Upper lobe of left lung (tissue), 6 donors: ENCODE results near the gene CD164L2. TPM values are rescaled to one million over a fixed set of nuclear protein-coding genes. Genes with fewer than 3 reads are reported as not detected.

Experiments used
- ATAC-seq, 2 donors: fragments of 200-7000 bp; cut with Tn5 transposase; one replicate each; pipeline ENCODE4 v1.9.1; 2022; ENCODE audit warnings: mild to moderate bottlenecking in 2 of 2, moderate library complexity in 2 of 2; ENCODE audit not compliant: low FRiP score in 2 of 2
- DNase-seq, 2 donors: peaks; one replicate each; pipeline ENCODE4 v3.0.0-alpha.2; 2019 to 2020
- H3K27ac ChIP-seq, 4 donors: fragments of 200-600 bp; sonication (generic); one replicate each; pipeline ENCODE4 v1.5.1; 2016 to 2019
- H3K27me3 ChIP-seq, 4 donors: fragments of 200-600 bp; sonication (generic); one replicate each; pipeline ENCODE4 v1.5.1; 2017 to 2019
- H3K36me3 ChIP-seq, 4 donors: fragments of 200-600 bp; sonication (generic); one replicate each; pipeline ENCODE4 v1.5.1; 2016 to 2019
- H3K4me1 ChIP-seq, 4 donors: fragments of 200-600 bp; sonication (generic); one replicate each; pipeline ENCODE4 v1.5.1; 2018 to 2019
- H3K4me3 ChIP-seq, 4 donors: fragments of 200-600 bp; sonication (generic); one replicate each; pipeline ENCODE4 v1.5.1; 2017 to 2019; ENCODE audit warnings: mild to moderate bottlenecking in 2 of 4, moderate library complexity in 1 of 4
- H3K9me3 ChIP-seq, 4 donors: fragments of 200-600 bp; sonication (generic); one replicate each; pipeline ENCODE4 v1.5.1; 2018 to 2019
- EP300 ChIP-seq, 4 donors: sonication (generic); formaldehyde crosslinking; IDR thresholded peaks; one replicate each; pipeline ENCODE4 v1.5.1; 2017; ENCODE audit warnings: antibody characterized with exemption in 4 of 4, control low read depth in 2 of 4
- POLR2A ChIP-seq, 4 donors: fragments of 450-650 bp; IDR thresholded peaks; one replicate each; pipeline ENCODE4 v1.5.1; 2016 to 2017; ENCODE audit warnings: antibody characterized with exemption in 4 of 4, mild to moderate bottlenecking in 2 of 4
- POLR2AphosphoS5 ChIP-seq, 2 donors: sonication (generic); formaldehyde crosslinking; IDR thresholded peaks; one replicate each; pipeline ENCODE4 v1.5.1; 2017; ENCODE audit warnings: antibody characterized with exemption in 2 of 2
- WGBS, 2 donors: methylation state at CpG; one replicate each; pipeline ENCODE4 v1.1.5; 2017 to 2018; 5-methylcytosine and 5-hydroxymethylcytosine counted together
- total RNA-seq, 6 donors: library from RNA; depleted of rRNA in 4 of 6; stranded (reverse); fragments of >200 nt in 4 of 6; gene quantifications; one replicate each; pipeline versions ENCODE4 v1.1.0 to v1.2.1, GENCODE V29; 2016 to 2021
- TF ChIP-seq, protein P1 (sequence below), 6 experiments: fragments of 450-650 bp in 4 of 6; fragments of 200-600 bp in 2 of 6; sonication (generic) in 2 of 6; IDR thresholded peaks; one replicate each; pipeline ENCODE4 v1.5.1; 2016 to 2019; ENCODE audit warnings: antibody characterized with exemption in 6 of 6
- donor health status: DM: no; HTN: no; CAD: no; lungs with moderate emphysema.
- donor health status: DM: no; HTN: yes; CAD: no; lungs with severe emphysema.

Gene CD164L2
- total RNA-seq, 6 donors from 2014 or later, result 2.3 to 12.3 (median 5.5) TPM

- Histone ChIP-seq H3K27ac (peak overlapping the region in 2 of 4 donors; percentile 23 to 69), H3K4me1 (peaks cover 19 to 33% (median 30%) of the 10 kb centered on the region in 4 donors), H3K9me3 (no peaks in the 10 kb centered on the region), H3K27me3 (no peaks in the 10 kb centered on the region), H3K36me3 (peaks cover under 1 to 36% (median 22%) of the 10 kb centered on the region in 4 donors), H3K4me3 (peak overlapping the region in 3 of 4 donors; percentile 40 to 54 (median 51))
- no peak for TF ChIP-seq POLR2AphosphoS5 (IDR thresholded peaks at IDR 0.05)
- TF ChIP-seq, protein P1, sequence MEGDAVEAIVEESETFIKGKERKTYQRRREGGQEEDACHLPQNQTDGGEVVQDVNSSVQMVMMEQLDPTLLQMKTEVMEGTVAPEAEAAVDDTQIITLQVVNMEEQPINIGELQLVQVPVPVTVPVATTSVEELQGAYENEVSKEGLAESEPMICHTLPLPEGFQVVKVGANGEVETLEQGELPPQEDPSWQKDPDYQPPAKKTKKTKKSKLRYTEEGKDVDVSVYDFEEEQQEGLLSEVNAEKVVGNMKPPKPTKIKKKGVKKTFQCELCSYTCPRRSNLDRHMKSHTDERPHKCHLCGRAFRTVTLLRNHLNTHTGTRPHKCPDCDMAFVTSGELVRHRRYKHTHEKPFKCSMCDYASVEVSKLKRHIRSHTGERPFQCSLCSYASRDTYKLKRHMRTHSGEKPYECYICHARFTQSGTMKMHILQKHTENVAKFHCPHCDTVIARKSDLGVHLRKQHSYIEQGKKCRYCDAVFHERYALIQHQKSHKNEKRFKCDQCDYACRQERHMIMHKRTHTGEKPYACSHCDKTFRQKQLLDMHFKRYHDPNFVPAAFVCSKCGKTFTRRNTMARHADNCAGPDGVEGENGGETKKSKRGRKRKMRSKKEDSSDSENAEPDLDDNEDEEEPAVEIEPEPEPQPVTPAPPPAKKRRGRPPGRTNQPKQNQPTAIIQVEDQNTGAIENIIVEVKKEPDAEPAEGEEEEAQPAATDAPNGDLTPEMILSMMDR (IDR thresholded peaks at IDR 0.05), result peak in 3 of 6 experiments; percentile 13 to 27 (median 15)
- TF ChIP-seq EP300 (IDR thresholded peaks at IDR 0.05), result no peak
- peak in 1 of 4 donors; percentile 21 for TF ChIP-seq POLR2A (IDR thresholded peaks at IDR 0.05)
- ATAC-seq (peak; percentile 56 to 80), DNase-seq (peak; percentile 75 to 94)
- 44 to 84% methylated on average over 21 to 78 of the region's 84 CpGs for WGBS, 2 donors
Measured at GRCh38 chr1:27349784-27350662, 33.1 kb downstream of the CD164L2 start.

DNA sequence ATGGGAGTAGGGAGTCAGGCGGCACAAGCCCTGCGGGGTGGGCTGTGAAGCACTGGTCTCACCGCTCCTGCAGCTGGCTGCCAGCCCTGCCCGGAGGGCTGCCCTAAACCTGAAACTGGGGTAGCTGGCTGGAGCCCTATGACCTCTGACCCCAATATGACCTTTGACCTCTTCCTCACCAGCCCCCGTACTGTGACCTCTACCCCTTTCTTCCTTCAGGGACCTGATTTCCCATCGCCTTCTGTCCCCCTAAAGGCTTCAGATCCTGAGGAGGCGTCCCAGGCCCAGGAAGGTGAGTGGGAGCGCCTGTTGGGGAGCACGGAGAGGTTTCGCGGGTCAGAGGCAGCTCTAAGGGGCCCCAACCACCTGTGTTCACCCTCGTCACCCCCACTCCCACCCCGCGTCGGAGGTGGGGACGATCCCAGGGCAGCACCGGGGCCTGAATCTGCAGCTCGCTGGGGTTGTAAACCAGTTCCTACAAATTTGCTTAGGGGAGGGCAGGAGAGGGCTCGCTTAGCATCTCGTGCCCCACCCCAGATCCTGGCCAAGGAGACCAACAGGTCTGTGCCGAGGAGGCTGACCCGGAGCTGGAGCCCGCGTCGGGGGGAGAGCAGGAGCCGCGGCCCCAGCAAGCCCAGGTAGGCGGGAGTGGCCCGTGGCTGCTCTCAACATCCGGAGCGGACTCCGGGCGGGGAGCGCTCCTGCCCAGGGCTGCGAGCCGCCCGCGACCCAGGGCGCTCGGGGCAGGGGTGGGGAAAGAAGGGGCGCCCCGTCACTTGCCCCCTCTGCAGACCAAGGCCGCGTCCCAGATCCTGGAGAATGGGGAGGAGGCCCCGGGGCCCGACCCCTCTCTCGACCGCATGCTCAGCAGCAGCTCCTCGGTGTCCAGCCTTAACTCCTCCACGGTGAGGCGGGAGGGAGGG is 34.0 kb downstream of the CD164L2 start:
- no peaks in the 10 kb centered on the region for H3K27me3 ChIP-seq
- H3K4me1 ChIP-seq, result peaks cover 19 to 34% (median 30%) of the 10 kb centered on the region in 4 donors
- H3K4me3 ChIP-seq, result peak overlapping the region in 3 of 4 donors; percentile 40 to 54 (median 51)
- peak overlapping the region in 2 of 4 donors; percentile 23 to 69 for H3K27ac ChIP-seq
- 40 to 64% methylated on average over 14 to 43 of the region's 51 CpGs for WGBS, 2 donors
- ATAC-seq (peak; percentile 57 to 88), DNase-seq (peak; percentile 86 to 91)
- no peaks in the 10 kb centered on the region for H3K9me3 ChIP-seq
- H3K36me3 ChIP-seq, result peaks cover 0 to 27% (median 14%) of the 10 kb centered on the region in 4 donors
- TF ChIP-seq, protein P1 (IDR thresholded peaks at IDR 0.05), result no peak
- TF ChIP-seq EP300 (IDR thresholded peaks at IDR 0.05), result no peak
- no peak for TF ChIP-seq POLR2A (IDR thresholded peaks at IDR 0.05)
- TF ChIP-seq POLR2AphosphoS5 (IDR thresholded peaks at IDR 0.05), result no peak

DNA sequence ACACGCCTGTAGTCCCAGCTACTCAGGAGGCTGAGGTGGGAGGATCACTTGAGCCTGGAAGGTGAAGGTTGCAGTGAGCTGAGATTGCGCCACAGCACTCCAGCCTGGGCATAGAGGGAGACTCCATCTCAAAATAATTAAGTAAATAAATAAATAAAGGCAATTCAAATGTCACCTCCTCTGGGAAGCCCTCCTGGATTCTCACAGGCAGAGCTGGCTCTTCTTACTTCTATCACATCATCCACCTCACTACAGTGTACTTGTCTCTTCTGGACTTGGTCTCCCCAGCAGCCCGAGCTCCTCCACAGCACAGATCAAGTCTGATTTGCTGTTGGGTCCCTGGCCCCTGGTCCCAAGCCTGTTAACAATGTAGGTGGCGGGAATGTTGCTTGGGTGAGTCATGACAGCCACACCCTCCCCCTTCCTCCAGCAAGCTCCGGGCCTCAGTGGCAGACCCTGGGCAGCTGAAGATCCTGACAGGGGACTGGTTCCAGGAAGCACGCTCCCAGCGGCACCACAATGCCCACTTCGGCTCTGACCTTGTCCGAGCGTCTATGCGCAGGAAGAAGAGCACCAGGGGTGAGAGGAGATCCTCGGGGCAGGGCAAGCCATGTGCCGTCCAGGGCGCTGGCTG is 36.0 kb downstream of the CD164L2 start:
- Histone ChIP-seq H3K27ac (no peak overlapping the region), H3K27me3 (no peaks in the 10 kb centered on the region), H3K36me3 (peaks cover 0 to 14% (median 1%) of the 10 kb centered on the region in 4 donors), H3K4me3 (no peak overlapping the region), H3K9me3 (no peaks in the 10 kb centered on the region), H3K4me1 (peaks cover 22 to 53% (median 45%) of the 10 kb centered on the region in 4 donors)
- DNase-seq (no peak), ATAC-seq (no peak)
- TF ChIP-seq POLR2AphosphoS5 (IDR thresholded peaks at IDR 0.05), result peak in 1 of 2 donors; percentile 40
- TF ChIP-seq, protein P1 (IDR thresholded peaks at IDR 0.05), result no peak
- 77 to 86% methylated on average over 12 of the region's 14 CpGs for WGBS, 2 donors

- Histone ChIP-seq H3K36me3 (peaks cover 0 to 9% (median 1%) of the 10 kb centered on the region in 4 donors), H3K4me1 (peaks cover 24 to 58% (median 49%) of the 10 kb centered on the region in 4 donors), H3K27ac (no peak overlapping the region), H3K4me3 (no peak overlapping the region), H3K27me3 (no peaks in the 10 kb centered on the region), H3K9me3 (no peaks in the 10 kb centered on the region)
- no peak for ATAC-seq
- no peak for DNase-seq
- 89 to 91% methylated on average over 7 to 8 of the region's 8 CpGs for WGBS, 2 donors
- TF ChIP-seq POLR2A (IDR thresholded peaks at IDR 0.05), result no peak
- no peak for TF ChIP-seq EP300 (IDR thresholded peaks at IDR 0.05)
- no peak for TF ChIP-seq POLR2AphosphoS5 (IDR thresholded peaks at IDR 0.05)
- TF ChIP-seq, protein P1 (IDR thresholded peaks at IDR 0.05), result no peak
Measured at GRCh38 chr1:27346357-27346756, 36.8 kb downstream of the CD164L2 start.
